CD4-positive, alpha-beta T cell (primary cell): Measurements from ENCODE around the gene ABCC2. TPM values are rescaled to one million over a fixed set of nuclear protein-coding genes. Genes with fewer than 3 reads are reported as not detected.

Experiments
- ATAC-seq: fragments of 200-7000 bp; cut with Tn5 transposase; one replicate; pipeline ENCODE4 v1.10.0; 2022; ENCODE audit warnings: mild to moderate bottlenecking; ENCODE audit not compliant: poor library complexity
- CTCF ChIA-PET: fragments of 350-600 bp; sonication (Branson Sonifier 250); formaldehyde crosslinking; loops from one replicate; lab custom pipeline; 2021; ENCODE audit warnings: antibody characterized with exemption, inconsistent platforms; lab: Charles Lee
- POLR2A ChIA-PET: fragments of 350-600 bp; sonication (Branson Sonifier 250); formaldehyde crosslinking; loops from one replicate; lab custom pipeline; 2021; ENCODE audit warnings: antibody characterized with exemption, inconsistent platforms; lab: Charles Lee
- DNase-seq, 14 experiments: peaks; one replicate each; pipeline ENCODE4 v3.0.0-alpha.2; 2013 to 2020; ENCODE audit warnings: mixed read lengths in 2 of 14
- H3K27ac ChIP-seq, 2 donors: one replicate each; pipeline versions ENCODE4 v1.5.1 to v1.7.0; 2013; ENCODE audit warnings: low read length in 2 of 2, low read depth in 1 of 2, mild to moderate bottlenecking in 1 of 2
- H3K27me3 ChIP-seq, 2 experiments: 1 replicate in 1 of 2; 2 replicates in 1 of 2; pipeline versions ENCODE4 v1.6.1 to v1.7.0; 2013; ENCODE audit warnings: low read length in 2 of 2, control low read depth in 1 of 2, mild to moderate bottlenecking in 1 of 2, moderate library complexity in 1 of 2; ENCODE audit not compliant: insufficient read depth in 2 of 2, control insufficient read depth in 1 of 2
- H3K36me3 ChIP-seq: one replicate; pipeline ENCODE4 v1.6.1; 2013; ENCODE audit warnings: low read length, control low read depth; ENCODE audit not compliant: insufficient read depth
- H3K4me1 ChIP-seq: one replicate; pipeline ENCODE4 v1.6.1; 2013; ENCODE audit warnings: low read length, control low read depth; ENCODE audit not compliant: insufficient read depth
- H3K4me3 ChIP-seq: one replicate; pipeline ENCODE4 v1.5.1; 2013; ENCODE audit warnings: mild to moderate bottlenecking, low read length, moderate library complexity
- H3K9me3 ChIP-seq, 2 experiments: 1 replicate in 1 of 2; 2 replicates in 1 of 2; pipeline versions ENCODE4 v1.6.1 to v1.7.0; 2013; ENCODE audit warnings: low read length in 2 of 2, mild to moderate bottlenecking in 2 of 2, control low read depth in 1 of 2, moderate library complexity in 1 of 2; ENCODE audit not compliant: control insufficient read depth in 1 of 2, insufficient read depth in 1 of 2
- H3K27ac Mint-ChIP-seq: one replicate; pipeline ENCODE4 v1.8.0; 2020; ENCODE audit warnings: mixed read lengths
- H3K27me3 Mint-ChIP-seq: one replicate; pipeline ENCODE4 v1.8.0; 2021; ENCODE audit warnings: mixed read lengths
- H3K36me3 Mint-ChIP-seq: one replicate; pipeline ENCODE4 v1.8.0; 2021; ENCODE audit warnings: low read depth, mixed read lengths
- H3K4me1 Mint-ChIP-seq: one replicate; pipeline ENCODE4 v1.8.0; 2021; ENCODE audit warnings: low read depth, mixed read lengths
- H3K4me3 Mint-ChIP-seq: one replicate; pipeline ENCODE4 v1.8.0; 2020; ENCODE audit warnings: mild to moderate bottlenecking, mixed read lengths
- H3K9me3 Mint-ChIP-seq: one replicate; pipeline ENCODE4 v1.8.0; 2020; ENCODE audit warnings: mixed read lengths
- CTCF ChIP-seq: fragments of 200-600 bp; IDR thresholded peaks from one replicate; pipeline ENCODE4 v1.8.0; 2022; ENCODE audit warnings: antibody characterized with exemption, mild to moderate bottlenecking
- intact Hi-C, 2 experiments: fragments of 100-400 bp; cut with DNase I in 1 of 2; cut with micrococcal nuclease in 1 of 2; formaldehyde crosslinking; loops; one replicate each; pipeline versions ENCODE4 v1.15.1 to v1.9.0; 2023 to 2025; cut with DNase I, micrococcal nuclease
- total RNA-seq, 174 experiments: library from RNA in 2 of 174; stranded (reverse) in 2 of 174; gene quantifications; one replicate each; pipeline ENCODE4 v1.2.3 and lab custom pipeline; 2021 to 2026

Gene ABCC2
- total RNA-seq, 2 experiments from 2014 or later: 3.0 to 3.4 TPM

GRCh38 chr10:99793819-99794218, 11.4 kb downstream of the ABCC2 start:
- H3K9me3 Mint-ChIP-seq: no peaks in the 10 kb centered on the region
- H3K36me3 Mint-ChIP-seq: peaks cover 10% of the 10 kb centered on the region
- Histone ChIP-seq H3K27ac (no peak overlapping the region), H3K4me1 (no peaks in the 10 kb centered on the region), H3K36me3 (peaks cover 4% of the 10 kb centered on the region), H3K27me3 (no peaks in the 10 kb centered on the region), H3K4me3 (no peak overlapping the region), H3K9me3 (no peaks in the 10 kb centered on the region)
- no peak overlapping the region for H3K4me3 Mint-ChIP-seq
- no peak for ATAC-seq
- no peaks in the 10 kb centered on the region for H3K27me3 Mint-ChIP-seq
- intact Hi-C loops: no loop called here
- no peak for DNase-seq
- no peak for TF ChIP-seq CTCF
- CTCF ChIA-PET: no interaction called here
- H3K27ac Mint-ChIP-seq: no peak overlapping the region
- POLR2A ChIA-PET: no interaction called here
- H3K4me1 Mint-ChIP-seq: no peaks in the 10 kb centered on the region

- no peak overlapping the region for H3K4me3 ChIP-seq
- intact Hi-C loops: no loop called here
- H3K9me3 ChIP-seq: no peaks in the 10 kb centered on the region
- TF ChIP-seq CTCF: no peak
- H3K27ac Mint-ChIP-seq: no peak overlapping the region
- CTCF ChIA-PET: no interaction called here
- H3K9me3 Mint-ChIP-seq: no peaks in the 10 kb centered on the region
- H3K27me3 ChIP-seq: no peaks in the 10 kb centered on the region
- no peak overlapping the region for H3K27ac ChIP-seq
- no peaks in the 10 kb centered on the region for H3K4me1 ChIP-seq
- no peak for ATAC-seq
- no peaks in the 10 kb centered on the region for H3K4me1 Mint-ChIP-seq
- H3K36me3 Mint-ChIP-seq: peaks cover 10% of the 10 kb centered on the region
- H3K4me3 Mint-ChIP-seq: no peak overlapping the region
- H3K36me3 ChIP-seq: peaks cover 4% of the 10 kb centered on the region
- no peak for DNase-seq
- POLR2A ChIA-PET: no interaction called here
- H3K27me3 Mint-ChIP-seq: no peaks in the 10 kb centered on the region
These were observed 14.5 kb downstream of the ABCC2 start for GRCh38 chr10:99796928-99797327.

GRCh38 chr10:99798031-99798430, 15.6 kb downstream of the ABCC2 start:
- no peak for TF ChIP-seq CTCF
- DNase-seq (no peak), ATAC-seq (no peak)
- CTCF ChIA-PET: no interaction called here
- Mint-ChIP-seq H3K27ac (no peak overlapping the region), H3K4me3 (no peak overlapping the region), H3K36me3 (peaks cover 10% of the 10 kb centered on the region), H3K27me3 (no peaks in the 10 kb centered on the region), H3K9me3 (no peaks in the 10 kb centered on the region), H3K4me1 (no peaks in the 10 kb centered on the region)
- Histone ChIP-seq H3K27me3 (no peaks in the 10 kb centered on the region), H3K4me3 (no peak overlapping the region), H3K36me3 (peaks cover 4% of the 10 kb centered on the region), H3K4me1 (no peaks in the 10 kb centered on the region), H3K27ac (no peak overlapping the region), H3K9me3 (no peaks in the 10 kb centered on the region)
- intact Hi-C loops: no loop called here
- POLR2A ChIA-PET: no interaction called here
